Epidermal melanocyte (primary cell): ENCODE measurements around the gene EFTUD2.

Experiments
- DNase-seq: peaks from one replicate; pipeline ENCODE4 v3.0.0; 2011; ENCODE audit warnings: low spot score; ENCODE audit not compliant: insufficient read length

Gene EFTUD2

GRCh38 chr17:44925731-44926697, 26.8 kb upstream of the EFTUD2 start:
- DNase-seq, result no peak

GRCh38 chr17:44924107-44924544, 24.9 kb upstream of the EFTUD2 start:
- no peak for DNase-seq

DNA sequence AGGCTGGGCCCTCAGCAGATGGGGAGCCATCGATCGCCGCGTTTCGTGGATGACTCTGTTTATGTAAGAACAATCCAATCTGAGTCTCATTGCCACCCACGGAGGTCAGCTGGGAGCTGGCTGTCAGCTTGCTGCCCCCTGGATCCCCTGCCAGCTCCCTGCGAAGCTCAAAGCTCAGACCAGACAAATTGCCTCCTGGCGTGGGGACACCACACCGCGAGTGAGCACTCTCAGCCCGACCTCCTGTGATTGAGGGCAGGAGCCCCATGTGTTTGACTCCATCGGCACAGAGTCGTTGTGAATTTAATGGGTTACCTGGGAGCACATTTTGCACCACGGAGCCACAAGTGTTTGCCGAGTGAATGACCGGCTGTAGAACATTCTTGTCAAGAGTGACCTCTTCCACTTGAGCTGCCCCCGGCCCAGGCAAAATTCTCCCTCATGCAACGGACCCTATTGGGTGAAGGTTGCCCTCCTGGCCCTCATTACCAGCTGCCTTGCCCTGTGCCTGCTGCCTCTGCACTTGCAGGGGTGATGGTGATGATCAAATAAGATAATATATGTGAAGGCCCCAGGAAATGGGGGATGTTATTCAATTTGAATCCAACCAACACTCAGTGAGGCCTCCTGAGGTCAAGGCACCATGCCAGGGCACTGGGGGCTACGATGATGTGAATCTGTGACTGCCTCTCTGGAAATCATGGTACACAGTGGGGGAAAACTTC, 23.7 kb upstream of the EFTUD2 start:
- no peak for DNase-seq

DNA sequence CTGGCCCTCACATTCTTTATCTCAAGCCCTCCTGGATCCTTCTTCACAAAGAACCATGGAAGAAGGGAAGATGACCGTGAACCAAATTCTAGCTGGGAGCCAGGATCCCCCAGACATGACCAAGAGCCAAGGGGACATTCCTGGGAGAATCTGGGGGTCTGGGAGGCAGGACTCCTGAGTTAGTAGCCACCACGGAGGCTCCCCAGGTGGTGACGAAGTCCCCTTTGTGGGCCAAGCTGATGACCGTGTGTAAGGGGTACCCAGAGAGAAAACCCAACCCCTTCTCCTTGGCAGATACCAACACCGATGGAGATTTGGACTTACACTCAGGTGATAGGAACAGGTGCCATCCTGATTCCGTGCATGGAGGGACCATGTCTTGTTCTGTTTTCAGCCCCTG, 22.9 kb upstream of the EFTUD2 start:
- DNase-seq, result no peak

DNA sequence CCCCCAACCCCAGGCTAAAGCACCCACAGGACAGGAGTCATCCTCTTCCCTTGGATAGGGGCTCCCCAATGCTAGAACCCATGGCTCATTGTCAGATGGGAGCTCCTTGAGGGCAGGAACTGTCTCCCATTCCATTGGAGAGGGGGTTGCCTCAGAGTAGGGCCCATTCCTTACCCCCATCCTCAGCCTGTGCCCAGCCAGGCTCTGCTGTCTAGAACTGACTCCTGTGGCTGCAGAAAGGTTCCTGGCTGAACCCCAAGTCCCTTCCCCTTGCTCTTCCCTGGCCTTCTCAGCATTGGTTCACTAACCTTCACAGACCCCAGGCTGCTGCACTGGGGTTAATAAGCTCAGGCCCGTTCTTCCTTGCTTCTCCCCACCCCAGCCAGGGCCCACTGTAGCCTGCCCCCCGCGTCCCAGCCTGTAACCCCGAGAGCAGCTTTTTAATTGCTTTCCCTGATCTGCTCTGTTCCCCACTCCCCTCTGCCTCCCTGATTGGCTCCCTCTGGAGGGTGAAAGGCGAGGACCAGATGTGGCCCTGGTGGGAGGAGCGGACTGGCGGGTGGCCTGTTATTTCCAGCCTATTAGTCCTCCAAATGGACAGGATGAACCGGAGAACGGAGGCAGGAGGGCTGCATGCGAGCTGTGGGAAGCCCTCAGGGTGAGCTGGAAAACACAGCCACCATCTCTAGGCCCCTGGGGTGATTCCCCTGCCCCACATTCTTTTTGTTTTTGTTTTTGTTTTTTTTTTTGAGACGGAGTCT, 22.1 kb upstream of the EFTUD2 start:
- DNase-seq, result no peak

- DNase-seq, result no peak
Measured at GRCh38 chr17:44920565-44920940, 21.3 kb upstream of the EFTUD2 start.

DNA sequence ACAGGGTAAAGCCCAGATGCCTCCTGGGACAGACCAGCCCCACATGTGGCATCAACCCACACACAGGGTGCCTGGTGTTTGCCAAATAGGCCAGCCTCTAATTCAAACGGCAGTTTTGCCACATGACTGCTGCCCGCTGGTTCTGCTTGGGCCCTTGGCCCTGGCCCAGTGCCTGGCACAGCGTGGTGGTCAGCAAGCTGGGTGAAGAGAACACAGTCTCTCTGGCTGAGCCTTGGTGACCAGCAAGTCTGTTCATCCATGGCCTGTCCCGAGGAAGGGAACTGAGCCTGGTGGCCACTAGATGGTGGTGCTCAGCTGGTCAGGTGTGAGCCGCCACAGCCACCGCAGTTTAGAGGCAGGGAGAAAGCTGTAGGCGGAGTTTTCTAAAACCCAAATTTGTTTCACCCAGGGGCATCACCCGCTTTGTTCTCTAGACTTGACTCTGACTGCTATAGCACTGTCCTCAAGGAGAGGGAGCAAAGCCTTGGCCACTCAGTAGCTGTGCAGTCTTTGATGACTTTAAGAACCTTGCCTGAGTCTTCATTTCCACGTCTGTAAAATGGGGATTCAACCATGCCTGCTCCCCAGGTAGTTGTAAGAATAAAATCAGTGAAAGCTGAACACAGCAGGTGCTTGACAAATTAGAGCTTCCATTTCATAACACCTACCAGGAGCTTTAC, 20.8 kb upstream of the EFTUD2 start:
- peak; percentile 95 for DNase-seq

DNA sequence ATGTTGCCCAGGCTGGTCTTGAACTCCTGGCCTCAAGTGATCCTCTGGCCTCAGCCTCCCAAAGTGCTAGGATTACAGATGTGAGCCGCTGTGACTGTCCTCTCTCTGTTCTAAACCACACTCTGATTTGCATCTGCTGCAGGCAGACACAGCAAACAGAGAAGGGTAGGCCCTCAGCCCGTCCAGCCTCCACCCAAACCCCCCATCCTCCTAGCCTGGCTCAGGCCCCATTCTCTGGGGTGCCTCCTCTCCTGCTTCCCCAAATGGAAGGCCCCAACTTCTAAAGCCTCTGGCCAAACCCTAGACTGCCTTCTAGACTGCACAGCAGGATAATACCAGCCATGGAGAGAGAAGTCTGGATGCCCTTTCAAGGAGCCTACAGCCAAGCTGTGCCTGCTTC, 20.2 kb upstream of the EFTUD2 start:
- no peak for DNase-seq

DNA sequence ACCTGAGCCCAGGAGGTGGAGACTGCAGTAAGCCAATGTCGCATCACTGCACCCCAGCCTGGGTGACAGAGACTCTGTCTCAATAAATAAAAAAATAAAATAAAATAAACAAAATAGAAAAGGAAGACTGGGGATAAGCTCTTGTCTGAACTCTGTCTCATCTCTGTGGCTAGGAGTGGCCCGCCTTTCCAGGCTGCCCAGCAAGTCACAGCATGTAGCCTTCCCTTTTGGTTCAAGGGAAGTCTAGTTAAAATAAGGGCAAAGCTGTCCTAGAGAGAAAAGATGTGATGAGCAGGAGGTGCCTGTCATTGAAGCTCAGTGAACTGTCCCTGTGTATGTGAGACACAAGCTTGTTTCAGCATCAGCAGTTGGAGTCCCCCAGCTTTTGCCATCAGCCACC, 18.8 kb upstream of the EFTUD2 start:
- DNase-seq, result no peak

DNA sequence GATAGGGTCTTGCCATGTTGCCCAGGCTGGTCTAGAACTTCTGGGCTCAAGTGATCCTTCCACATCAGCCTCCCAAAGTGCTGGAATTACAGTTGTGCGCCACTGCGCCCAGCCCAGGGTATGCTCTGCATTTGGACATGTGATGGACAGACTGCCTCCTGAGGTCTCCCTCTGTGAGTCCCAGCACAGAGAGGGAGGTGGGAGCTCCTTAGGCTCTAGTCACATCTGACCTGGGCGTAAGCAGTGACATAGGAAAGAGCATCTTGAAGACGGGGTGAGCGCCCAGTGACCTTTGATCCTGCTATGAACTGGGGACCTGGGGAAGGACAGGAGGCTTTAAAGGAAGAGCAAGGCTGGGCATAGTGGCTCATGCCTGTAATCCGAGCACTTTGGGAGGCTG, 18.2 kb upstream of the EFTUD2 start:
- no peak for DNase-seq

GRCh38 chr17:44916781-44917241, 17.6 kb upstream of the EFTUD2 start:
- no peak for DNase-seq

GRCh38 chr17:44915862-44916780, 16.9 kb upstream of the EFTUD2 start:
- DNase-seq, result no peak

DNA sequence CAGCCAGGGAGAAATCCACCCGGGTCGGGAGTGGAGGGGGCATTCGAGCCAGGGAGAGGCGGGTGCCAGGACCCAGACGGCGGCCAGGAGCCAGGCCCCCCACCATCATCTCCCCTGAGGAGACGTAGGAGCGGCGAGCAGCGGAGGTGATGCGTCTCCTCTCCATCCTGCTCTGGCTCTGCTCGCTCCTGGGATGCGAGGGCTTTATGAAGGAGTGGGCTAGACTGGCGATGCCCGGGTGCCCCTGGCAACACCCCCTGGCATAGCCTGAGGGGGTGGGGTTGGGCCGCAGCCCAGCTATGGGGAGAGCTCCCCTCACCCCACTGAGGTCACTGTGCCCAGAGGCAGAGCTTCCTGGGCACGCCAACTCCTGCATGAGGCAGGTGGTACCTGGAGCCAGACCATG, 16.1 kb upstream of the EFTUD2 start, which contains the start of gene GFAP:
Gene GFAP (minus strand): TSS at position 180 of the 406 bp plus-strand sequence. CDS start 14 bp downstream, at position 166.
- no peak for DNase-seq

GRCh38 chr17:44914698-44915271, 15.5 kb upstream of the EFTUD2 start:
- no peak for DNase-seq

- DNase-seq, result no peak
Measured at GRCh38 chr17:44914148-44914547, 14.9 kb upstream of the EFTUD2 start.

GRCh38 chr17:44913676-44914075, 14.4 kb upstream of the EFTUD2 start:
- DNase-seq, result no peak

GRCh38 chr17:44912763-44913544, 13.7 kb upstream of the EFTUD2 start:
- DNase-seq, result no peak

GRCh38 chr17:44911133-44912001, 12.1 kb upstream of the EFTUD2 start:
- DNase-seq, result no peak
